Pancreas (tissue), 10 donors: Measurements from ENCODE around the gene FHIT. TPM values are rescaled to one million over a fixed set of nuclear protein-coding genes. Genes with fewer than 3 reads are reported as not detected.
"Not testable (repeated sequence)": the region's sequence is repeated elsewhere in the genome, so short reads cannot be mapped to it uniquely, and the experiment has no call there.

Source experiments
- ATAC-seq, 4 donors: fragments of 200-7000 bp; cut with Tn5 transposase; one replicate each; pipeline versions ENCODE4 v1.8.0 to v1.9.1; 2020; ENCODE audit warnings: mild to moderate bottlenecking in 4 of 4, moderate library complexity in 4 of 4
- DNase-seq, 6 donors: peaks; one replicate each; pipeline ENCODE4 v3.0.0-alpha.2; 2020
- FAIRE-seq: peaks from 2 replicates; lab custom pipeline; 2012; peaks lifted over from hg19 to GRCh38; lab: Jason Lieb, UNC
- H3K27ac ChIP-seq, 4 donors: fragments of 200-600 bp; sonication (generic); 1 replicate in 3 of 4; 2 replicates in 1 of 4; pipeline versions ENCODE4 v1.5.0 to v1.8.0; 2020
- H3K27me3 ChIP-seq, 4 donors: fragments of 200-600 bp; one replicate each; pipeline ENCODE4 v1.8.0; 2021
- H3K36me3 ChIP-seq, 3 donors: fragments of 200-600 bp; sonication (generic) in 1 of 3; one replicate each; pipeline versions ENCODE4 v1.5.0 to v1.8.0; 2020 to 2021
- H3K4me1 ChIP-seq, 3 donors: fragments of 200-600 bp; one replicate each; pipeline ENCODE4 v1.8.0; 2021
- H3K4me3 ChIP-seq, 4 donors: fragments of 200-600 bp; sonication (generic) in 2 of 4; one replicate each; pipeline versions ENCODE4 v1.5.0 to v1.8.0; 2020 to 2021
- H3K9me3 ChIP-seq, 4 donors: fragments of 200-600 bp; one replicate each; pipeline ENCODE4 v1.8.0; 2021
- CTCF ChIP-seq, 4 donors: fragments of 200-600 bp; sonication (generic) in 3 of 4; IDR thresholded peaks; one replicate each; pipeline versions ENCODE4 v1.5.0 to v1.8.0; 2021; ENCODE audit warnings: antibody characterized with exemption in 4 of 4
- WGBS, 2 donors: extraction: QIAGEN DNeasy Blood & Tissue Kit; methylation state at CpG; one replicate each; pipeline ENCODE4 v1.1.7; 2013; 5-methylcytosine and 5-hydroxymethylcytosine counted together
- intact Hi-C, 3 donors: fragments of 100-400 bp; cut with DNase I; formaldehyde crosslinking; loops; one replicate each; pipeline versions ENCODE4 v1.11.1 to v1.14.2; 2022
- polyA plus RNA-seq, 2 donors: library from polyadenylated mRNA; stranded (reverse); fragments of 200-250 nt; gene quantifications; one replicate each; pipeline ENCODE4 v1.2.3, GENCODE V29; 2013
- total RNA-seq, 6 donors: library from RNA; stranded (reverse); fragmentation: NEBNext Ultra II Directional in 4 of 6; extraction: Animal tissue kit (Norgen Biotek cat#: 25700) in 4 of 6; gene quantifications; one replicate each; pipeline versions ENCODE4 v1.2.1 to v1.2.4, GENCODE V29; 2021 to 2023
- donor health status: healthy with polysubstance abuse.
- donor health status: DM: no; HTN: no; CAD: no; lungs with moderate emphysema.
- donor health status: DM: no; HTN: no; CAD: no.
- donor health status: control.
- donor health status: control.
- donor health status: Bipolar disorder and iron deficiency.
- donor health status: DM: yes; HTN: yes; CAD: no.
- donor health status: DM: no; HTN: no; CAD: no.
- donor health status: DM: no; HTN: no; CAD: no.
- donor health status: DM: yes; HTN: yes; CAD: no.

FHIT gene
- total and polyA plus RNA-seq, 8 donors = 4.8 to 15.7 (median 8.0) TPM

- Histone ChIP-seq H3K9me3 (no peaks in the 10 kb centered on the region), H3K27me3 (no peaks in the 10 kb centered on the region), H3K36me3 (no peaks in the 10 kb centered on the region), H3K4me1 (no peaks in the 10 kb centered on the region), H3K27ac (no peak overlapping the region), H3K4me3 (no peak overlapping the region)
- WGBS, 2 donors = 77 to 93% methylated on average over 1 of the region's 1 CpG
- TF ChIP-seq CTCF (IDR thresholded peaks at IDR 0.05) = no peak
- DNase-seq = no peak
- intact Hi-C loops = no loop called here
- no peak for FAIRE-seq
- ATAC-seq = no peak
Measured at GRCh38 chr3:60898321-60898720, 352.9 kb downstream of the FHIT start.

GRCh38 chr3:60893946-60894345, 357.3 kb downstream of the FHIT start:
- no peak for ATAC-seq
- no peaks in the 10 kb centered on the region for H3K9me3 ChIP-seq
- TF ChIP-seq CTCF (IDR thresholded peaks at IDR 0.05) = no peak
- FAIRE-seq = no peak
- no peak overlapping the region for H3K27ac ChIP-seq
- H3K27me3 ChIP-seq = no peaks in the 10 kb centered on the region
- intact Hi-C loops = no loop called here
- H3K4me3 ChIP-seq = no peak overlapping the region
- WGBS, 2 donors = 81 to 87% methylated on average over 2 of the region's 2 CpGs
- H3K4me1 ChIP-seq = no peaks in the 10 kb centered on the region
- DNase-seq = no peak
- no peaks in the 10 kb centered on the region for H3K36me3 ChIP-seq

GRCh38 chr3:60890226-60890625, 361.0 kb downstream of the FHIT start:
- no peak overlapping the region for H3K27ac ChIP-seq
- DNase-seq = peak in 2 of 6 donors; percentile 11 to 33
- H3K36me3 ChIP-seq = no peaks in the 10 kb centered on the region
- no peaks in the 10 kb centered on the region for H3K4me1 ChIP-seq
- FAIRE-seq = no peak
- 63 to 65% methylated on average over 5 of the region's 5 CpGs for WGBS, 2 donors
- intact Hi-C loops = no loop called here
- H3K4me3 ChIP-seq = no peak overlapping the region
- TF ChIP-seq CTCF (IDR thresholded peaks at IDR 0.05) = no peak
- no peaks in the 10 kb centered on the region for H3K27me3 ChIP-seq
- no peaks in the 10 kb centered on the region for H3K9me3 ChIP-seq
- ATAC-seq = peak in 1 of 4 donors; percentile 49

- not testable (repeated sequence) for ATAC-seq
- WGBS, 2 donors = 96 to 97% methylated on average over 10 of the region's 10 CpGs
Measured at GRCh38 chr3:60888952-60889351, 362.3 kb downstream of the FHIT start.

GRCh38 chr3:60887574-60887973, 363.7 kb downstream of the FHIT start:
- no peaks in the 10 kb centered on the region for H3K36me3 ChIP-seq
- TF ChIP-seq CTCF (IDR thresholded peaks at IDR 0.05) = no peak
- no peaks in the 10 kb centered on the region for H3K4me1 ChIP-seq
- no peaks in the 10 kb centered on the region for H3K27me3 ChIP-seq
- H3K4me3 ChIP-seq = no peak overlapping the region
- no peak overlapping the region for H3K27ac ChIP-seq
- DNase-seq (no peak), FAIRE-seq (no peak), ATAC-seq (no peak)
- 92 to 94% methylated on average over 4 of the region's 4 CpGs for WGBS, 2 donors
- intact Hi-C loops = no loop called here
- no peaks in the 10 kb centered on the region for H3K9me3 ChIP-seq

More at GRCh38 chr3:60888952-60889351, 362.3 kb downstream of the FHIT start:
- intact Hi-C loops, H3K27ac ChIP-seq, H3K27me3 ChIP-seq, H3K4me1 ChIP-seq, H3K36me3 ChIP-seq, H3K9me3 ChIP-seq, H3K4me3 ChIP-seq, FAIRE-seq, DNase-seq: not testable (repeated sequence)
